ENCODE measurements around the gene CFAP251.

Gene CFAP251

GRCh38 chr12:122006186-122006926 is 88.0 kb downstream of the CFAP251 start:
- DNase-seq = no peak

GRCh38 chr12:122009741-122010140 is 91.3 kb downstream of the CFAP251 start:
- DNase-seq = no peak

GRCh38 chr12:122012184-122012583 is 93.8 kb downstream of the CFAP251 start:
- DNase-seq = no peak

GRCh38 chr12:122013136-122013535 is 94.7 kb downstream of the CFAP251 start:
- no peak for DNase-seq

GRCh38 chr12:122013791-122014590 is 95.6 kb downstream of the CFAP251 start:
- no peak for DNase-seq

- DNase-seq = no peak
Measured at GRCh38 chr12:122014781-122015180, 96.4 kb downstream of the CFAP251 start.

- no peak for DNase-seq
Measured at GRCh38 chr12:122018457-122018856, 100.1 kb downstream of the CFAP251 start.

- DNase-seq = no peak
Measured at GRCh38 chr12:122018937-122019336, 100.5 kb downstream of the CFAP251 start.

GRCh38 chr12:122020795-122021192 is 102.4 kb downstream of the CFAP251 start:
- no peak for DNase-seq

GRCh38 chr12:122021193-122021821 is 102.9 kb downstream of the CFAP251 start:
- DNase-seq = peak; percentile 45

- peak; percentile 91 for DNase-seq
Measured at GRCh38 chr12:122021822-122022392, 103.5 kb downstream of the CFAP251 start, which contains the start of gene BCL7A. Gene BCL7A (plus strand): TSS chr12:122021884. CDS start chr12:122022092, 208 bp downstream.

GRCh38 chr12:122022393-122023338 is 104.3 kb downstream of the CFAP251 start:
- DNase-seq = peak; percentile 47

- peak; percentile 88 for DNase-seq
Measured at GRCh38 chr12:122023339-122024131, 105.1 kb downstream of the CFAP251 start.

- no peak for DNase-seq
Measured at GRCh38 chr12:122024132-122024785, 105.9 kb downstream of the CFAP251 start.

GRCh38 chr12:122026706-122027333 is 108.4 kb downstream of the CFAP251 start:
- no peak for DNase-seq

GRCh38 chr12:122028165-122028904 is 109.9 kb downstream of the CFAP251 start:
- DNase-seq = no peak

GRCh38 chr12:122028905-122029560 is 110.6 kb downstream of the CFAP251 start:
- DNase-seq = no peak

GRCh38 chr12:122029620-122030423 is 111.4 kb downstream of the CFAP251 start:
- no peak for DNase-seq
